GM21737 (cell line): ENCODE results near the gene SLC39A1.

Source experiments
- ATAC-seq: cut with Tn5 transposase; IDR thresholded peaks from one replicate; pipeline ENCODE4 v1.9.1; 2021; ENCODE audit warnings: mild to moderate bottlenecking, moderate library complexity; ENCODE audit not compliant: unreplicated experiment

SLC39A1 gene

GRCh38 chr1:153953859-153954365, 9.4 kb downstream of the SLC39A1 start:
- ATAC-seq: no peak

GRCh38 chr1:153951801-153952200, 11.5 kb downstream of the SLC39A1 start:
- ATAC-seq: no peak

GRCh38 chr1:153951183-153951582, 12.2 kb downstream of the SLC39A1 start:
- no peak for ATAC-seq

- peak; percentile 52 for ATAC-seq
These were observed 16.6 kb downstream of the SLC39A1 start, which contains the start of gene DENND4B for GRCh38 chr1:153946622-153947241. Gene DENND4B (minus strand): TSS chr1:153946718. CDS start chr1:153944374, 2,344 bp downstream.

- ATAC-seq: peak; percentile 60
These were observed 17.3 kb downstream of the SLC39A1 start for GRCh38 chr1:153945795-153946621.

GRCh38 chr1:153945131-153945794, 18.1 kb downstream of the SLC39A1 start:
- ATAC-seq: peak; percentile 23

GRCh38 chr1:153944827-153945117, 18.6 kb downstream of the SLC39A1 start:
- ATAC-seq: no peak

GRCh38 chr1:153944005-153944826, 19.1 kb downstream of the SLC39A1 start:
- no peak for ATAC-seq

- ATAC-seq: no peak
These were observed 20.4 kb downstream of the SLC39A1 start for GRCh38 chr1:153942766-153943549.

GRCh38 chr1:153941826-153942725, 21.3 kb downstream of the SLC39A1 start:
- ATAC-seq: no peak

GRCh38 chr1:153940756-153941155, 22.6 kb downstream of the SLC39A1 start:
- no peak for ATAC-seq

- ATAC-seq: no peak
These were observed 23.9 kb downstream of the SLC39A1 start for GRCh38 chr1:153939476-153939875.

- ATAC-seq: no peak
These were observed 24.3 kb downstream of the SLC39A1 start for GRCh38 chr1:153938996-153939395.

GRCh38 chr1:153937331-153937730, 26.0 kb downstream of the SLC39A1 start:
- ATAC-seq: no peak

GRCh38 chr1:153936011-153936802, 27.1 kb downstream of the SLC39A1 start:
- no peak for ATAC-seq

- no peak for ATAC-seq
These were observed 28.6 kb downstream of the SLC39A1 start for GRCh38 chr1:153934746-153935145.

- no peak for ATAC-seq
These were observed 29.4 kb downstream of the SLC39A1 start for GRCh38 chr1:153933955-153934354.

- no peak for ATAC-seq
These were observed 29.9 kb downstream of the SLC39A1 start for GRCh38 chr1:153933430-153933829.
